ENCODE data around the gene SYT4. TPM values are rescaled to one million over a fixed set of nuclear protein-coding genes. Genes with fewer than 3 reads are reported as not detected.
"Not testable (repeated sequence)": the region's sequence is repeated elsewhere in the genome, so short reads cannot be mapped to it uniquely, and the experiment has no call there.

Gene SYT4, protein sequence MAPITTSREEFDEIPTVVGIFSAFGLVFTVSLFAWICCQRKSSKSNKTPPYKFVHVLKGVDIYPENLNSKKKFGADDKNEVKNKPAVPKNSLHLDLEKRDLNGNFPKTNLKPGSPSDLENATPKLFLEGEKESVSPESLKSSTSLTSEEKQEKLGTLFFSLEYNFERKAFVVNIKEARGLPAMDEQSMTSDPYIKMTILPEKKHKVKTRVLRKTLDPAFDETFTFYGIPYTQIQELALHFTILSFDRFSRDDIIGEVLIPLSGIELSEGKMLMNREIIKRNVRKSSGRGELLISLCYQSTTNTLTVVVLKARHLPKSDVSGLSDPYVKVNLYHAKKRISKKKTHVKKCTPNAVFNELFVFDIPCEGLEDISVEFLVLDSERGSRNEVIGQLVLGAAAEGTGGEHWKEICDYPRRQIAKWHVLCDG
- not detected for total RNA-seq

DNA sequence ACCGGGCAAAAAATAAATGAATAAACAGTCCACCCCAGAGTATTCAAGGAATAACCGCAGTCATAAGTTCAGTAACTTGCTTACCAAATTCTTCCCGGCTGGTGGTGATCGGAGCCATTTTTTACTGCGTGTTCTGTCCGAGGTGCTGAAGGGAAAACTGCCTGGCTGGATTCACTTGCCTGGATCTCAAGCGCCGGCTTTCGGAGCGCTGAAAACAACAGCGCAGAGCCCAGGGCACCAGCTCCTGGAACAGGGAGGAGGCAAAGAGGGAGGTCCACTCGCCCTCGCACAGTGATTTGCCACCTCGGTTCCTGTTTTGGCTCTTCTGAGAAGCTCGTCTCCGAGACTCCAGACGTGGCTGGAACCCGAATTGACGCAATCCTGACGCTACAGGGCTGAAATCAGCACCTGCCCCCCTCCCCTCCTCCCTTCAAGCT lies at the start of gene SYT4:
Gene SYT4 (minus strand): TSS at position 327 of the 437 bp plus-strand sequence. CDS start 209 bp downstream, at position 118.
- H3K4me1 Mint-ChIP-seq (ENCODE audit: low read depth) = no peaks in the 10 kb centered on the region
- H3K36me3 Mint-ChIP-seq (ENCODE audit: insufficient read depth) = no peaks in the 10 kb centered on the region
- peaks cover 6% of the 10 kb centered on the region for H3K27me3 Mint-ChIP-seq (ENCODE audit: low read depth)
- H3K4me3 Mint-ChIP-seq = no peak within 1 kb of the TSS
- DNase-seq (no peak), ATAC-seq (no peak)
- no peaks in the 10 kb centered on the region for H3K9me3 Mint-ChIP-seq

DNA sequence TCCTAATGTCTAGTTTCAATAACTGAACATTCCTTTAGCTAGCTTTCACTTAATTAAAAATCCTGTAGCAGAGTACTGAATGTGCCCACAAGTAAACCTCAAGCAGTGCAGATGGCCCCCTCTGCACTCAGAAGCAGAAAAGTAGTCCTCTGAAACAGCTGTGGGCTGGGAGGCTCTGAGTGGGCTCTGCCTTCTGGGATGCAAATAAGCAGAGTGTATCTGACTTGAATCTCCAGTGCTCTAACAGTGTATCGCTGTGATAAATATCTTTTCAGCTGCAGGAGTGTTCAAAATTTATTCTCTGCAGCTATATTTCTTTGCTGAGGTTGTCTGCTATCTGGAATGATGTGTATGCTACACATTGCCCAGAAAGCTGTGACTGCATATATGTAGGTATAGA lies 44.8 kb upstream of the SYT4 start:
- Mint-ChIP-seq H3K9me3 (no peaks in the 10 kb centered on the region), H3K36me3 (ENCODE audit: insufficient read depth) (no peaks in the 10 kb centered on the region), H3K4me1 (ENCODE audit: low read depth) (no peaks in the 10 kb centered on the region), H3K27me3 (ENCODE audit: low read depth) (no peaks in the 10 kb centered on the region), H3K4me3 (no peak overlapping the region)
- DNase-seq (no peak), ATAC-seq (no peak)

DNA sequence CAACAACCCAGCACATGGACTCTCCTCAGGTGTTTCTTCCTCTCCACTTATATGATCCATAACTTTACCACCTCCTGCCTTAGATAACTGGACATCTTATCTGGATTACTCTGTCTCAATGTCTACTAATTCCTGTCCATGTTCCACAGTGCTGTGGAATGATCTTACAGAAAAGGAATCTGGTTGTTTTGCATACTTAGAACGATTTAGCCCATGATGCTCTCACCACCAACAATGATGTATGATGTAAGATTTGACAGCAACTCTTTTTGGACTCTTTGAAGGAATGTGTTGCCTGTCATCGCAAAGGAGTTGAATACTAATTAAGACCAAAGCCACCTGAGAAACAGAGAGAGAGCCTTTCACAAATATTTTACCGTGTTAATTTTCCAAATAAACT lies 37.7 kb upstream of the SYT4 start:
- ATAC-seq (no peak), DNase-seq (no peak)
- Mint-ChIP-seq H3K9me3 (no peaks in the 10 kb centered on the region), H3K4me3 (no peak overlapping the region), H3K4me1 (ENCODE audit: low read depth) (no peaks in the 10 kb centered on the region), H3K36me3 (ENCODE audit: insufficient read depth) (no peaks in the 10 kb centered on the region), H3K27me3 (ENCODE audit: low read depth) (no peaks in the 10 kb centered on the region)

DNA sequence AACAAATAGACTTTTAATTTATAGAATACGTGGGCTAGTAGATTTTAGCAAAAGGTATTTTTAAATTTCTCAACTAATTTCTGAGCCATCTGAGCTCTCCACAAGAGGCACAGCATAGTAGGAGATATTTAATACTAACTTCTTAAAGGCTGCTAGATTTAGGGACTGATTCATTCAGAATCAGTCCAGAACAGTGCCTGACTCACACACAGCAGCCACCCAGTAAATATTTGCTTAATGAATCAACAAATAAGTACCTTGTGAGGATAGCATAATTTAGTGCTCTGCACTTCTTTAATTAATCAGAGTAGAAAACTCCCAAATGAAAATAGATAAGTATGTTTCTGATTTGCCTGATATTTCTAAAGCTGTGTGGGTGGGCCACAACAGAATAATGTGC lies 35.6 kb upstream of the SYT4 start:
- no peaks in the 10 kb centered on the region for H3K27me3 Mint-ChIP-seq (ENCODE audit: low read depth)
- H3K4me1 Mint-ChIP-seq (ENCODE audit: low read depth) = no peaks in the 10 kb centered on the region
- DNase-seq (no peak), ATAC-seq (no peak)
- H3K4me3 Mint-ChIP-seq = no peak overlapping the region
- H3K36me3 Mint-ChIP-seq (ENCODE audit: insufficient read depth) = no peaks in the 10 kb centered on the region
- H3K9me3 Mint-ChIP-seq = no peaks in the 10 kb centered on the region

DNA sequence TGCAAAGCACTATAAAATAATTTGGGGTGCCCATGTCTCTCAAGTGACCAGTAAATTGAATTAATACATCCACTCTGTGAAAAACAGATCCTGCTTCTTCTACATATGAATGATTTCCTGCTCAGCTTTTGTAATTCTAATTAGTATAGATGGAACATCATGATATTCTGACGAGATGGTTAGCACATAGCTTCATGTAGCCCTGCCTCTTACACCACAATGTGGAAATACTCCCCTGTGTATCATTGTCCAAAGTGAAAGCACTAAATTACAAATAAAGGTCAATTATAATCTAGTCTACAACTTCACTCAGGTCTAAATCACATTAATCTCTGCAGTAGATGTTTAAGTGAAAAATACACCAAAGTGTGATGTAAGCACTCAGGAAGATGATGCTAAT lies 32.9 kb upstream of the SYT4 start:
- H3K27me3 Mint-ChIP-seq (ENCODE audit: low read depth) = no peaks in the 10 kb centered on the region
- ATAC-seq (no peak), DNase-seq (no peak)
- no peaks in the 10 kb centered on the region for H3K4me1 Mint-ChIP-seq (ENCODE audit: low read depth)
- H3K4me3 Mint-ChIP-seq = no peak overlapping the region
- no peaks in the 10 kb centered on the region for H3K36me3 Mint-ChIP-seq (ENCODE audit: insufficient read depth)
- H3K9me3 Mint-ChIP-seq = peaks cover 3% of the 10 kb centered on the region

DNA sequence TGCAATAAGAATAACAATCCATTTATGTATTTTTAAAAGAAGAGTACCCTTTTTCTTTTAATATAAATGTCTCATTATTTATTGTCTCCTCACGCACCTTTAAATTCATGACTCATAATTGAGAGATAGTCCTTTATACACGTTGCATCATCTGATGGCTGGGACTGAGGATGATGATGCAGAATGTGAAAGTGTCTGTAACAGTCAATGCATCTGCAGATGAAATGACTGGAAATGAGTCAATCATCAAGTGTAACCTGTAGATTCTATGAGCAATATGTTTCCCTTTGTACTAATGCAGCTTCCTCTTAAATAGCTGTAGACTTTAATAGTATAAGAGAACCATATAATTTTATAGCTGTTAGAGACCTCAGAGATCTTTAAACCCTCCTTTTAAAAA lies 26.1 kb upstream of the SYT4 start:
- no peaks in the 10 kb centered on the region for H3K4me1 Mint-ChIP-seq (ENCODE audit: low read depth)
- no peaks in the 10 kb centered on the region for H3K36me3 Mint-ChIP-seq (ENCODE audit: insufficient read depth)
- no peak for ATAC-seq
- H3K4me3 Mint-ChIP-seq = no peak overlapping the region
- no peak for DNase-seq
- H3K27me3 Mint-ChIP-seq (ENCODE audit: low read depth) = no peaks in the 10 kb centered on the region
- H3K9me3 Mint-ChIP-seq = peaks cover 3% of the 10 kb centered on the region

DNA sequence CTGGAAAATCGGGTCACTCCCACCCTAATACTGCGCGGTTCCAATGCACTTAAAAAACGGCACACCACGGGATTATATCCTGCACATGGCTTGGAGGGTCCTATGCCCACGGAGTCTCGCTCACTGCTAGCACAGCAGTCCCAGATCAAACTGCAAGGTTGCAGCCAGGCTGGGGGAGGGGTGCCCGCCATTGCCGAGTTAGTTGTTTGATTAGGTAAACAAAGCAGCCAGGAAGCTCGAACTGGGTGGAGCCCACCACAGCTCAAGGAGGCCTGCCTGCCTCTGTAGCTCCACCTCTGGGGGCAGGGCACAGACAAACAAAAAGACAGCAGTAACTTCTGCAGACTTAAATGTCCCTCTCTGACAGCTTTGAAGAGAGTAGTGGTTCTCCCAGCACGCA lies 8.9 kb upstream of the SYT4 start:
- not testable (repeated sequence) for ATAC-seq; H3K9me3 Mint-ChIP-seq; DNase-seq; H3K4me1 Mint-ChIP-seq (ENCODE audit: low read depth); H3K27me3 Mint-ChIP-seq (ENCODE audit: low read depth); H3K36me3 Mint-ChIP-seq (ENCODE audit: insufficient read depth); H3K4me3 Mint-ChIP-seq

DNA sequence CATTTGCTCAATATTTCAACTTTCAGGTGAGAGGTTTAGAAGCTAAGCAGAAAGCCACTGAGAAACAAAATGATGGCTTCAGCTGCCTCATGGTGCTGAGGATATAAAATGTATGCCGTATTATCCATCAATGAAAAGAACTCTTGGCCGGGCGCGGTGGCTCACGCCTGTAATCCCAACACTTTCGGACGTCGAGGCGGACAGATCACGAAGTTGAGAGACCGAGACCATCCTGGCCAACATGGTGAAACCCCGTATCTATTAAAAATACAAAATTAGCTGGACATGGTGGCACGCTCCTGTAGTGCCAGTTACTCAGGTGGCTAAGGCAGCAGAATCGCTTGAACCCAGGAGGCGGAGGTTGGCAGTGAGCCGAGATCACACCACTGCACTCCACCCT lies 6.0 kb upstream of the SYT4 start:
- Mint-ChIP-seq H3K4me3 (no peak overlapping the region), H3K36me3 (ENCODE audit: insufficient read depth) (no peaks in the 10 kb centered on the region), H3K9me3 (peaks cover 7% of the 10 kb centered on the region), H3K27me3 (ENCODE audit: low read depth) (no peaks in the 10 kb centered on the region), H3K4me1 (ENCODE audit: low read depth) (no peaks in the 10 kb centered on the region)
- ATAC-seq (no peak), DNase-seq (no peak)

DNA sequence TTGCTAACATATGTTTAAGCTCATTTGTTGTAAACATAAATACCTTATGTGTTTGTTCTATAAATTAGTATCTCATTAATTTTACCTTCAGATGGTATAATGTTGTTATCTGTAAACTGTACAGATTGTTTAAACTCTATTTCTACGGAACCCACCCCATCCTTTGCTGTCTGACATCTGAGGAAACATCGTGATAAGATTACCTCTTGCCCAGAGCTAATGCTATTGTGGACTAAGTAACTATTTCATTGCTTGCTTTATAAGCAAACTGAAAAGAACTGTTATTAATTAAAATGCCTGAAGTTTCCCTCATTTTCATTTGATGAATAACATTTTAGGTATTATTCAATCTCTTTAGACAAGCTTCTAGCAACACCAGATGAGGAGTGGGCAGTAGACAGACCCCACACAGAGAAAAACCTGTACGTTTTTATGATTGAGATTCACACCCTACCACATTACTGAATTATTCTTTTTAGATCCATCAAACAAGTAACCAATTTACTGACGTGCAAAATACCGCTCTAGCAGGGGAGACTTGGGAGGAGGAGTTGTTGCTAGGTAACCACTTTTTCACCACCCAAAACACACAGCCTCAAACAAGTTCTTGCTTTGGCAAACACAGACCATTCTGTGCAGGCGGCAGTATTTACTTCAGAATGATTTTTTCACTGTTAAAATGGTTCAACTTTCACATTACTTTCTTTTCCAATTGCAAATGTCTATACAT lies 1.9 kb upstream of the SYT4 start:
- ATAC-seq = no peak
- no peak overlapping the region for H3K4me3 Mint-ChIP-seq

DNA sequence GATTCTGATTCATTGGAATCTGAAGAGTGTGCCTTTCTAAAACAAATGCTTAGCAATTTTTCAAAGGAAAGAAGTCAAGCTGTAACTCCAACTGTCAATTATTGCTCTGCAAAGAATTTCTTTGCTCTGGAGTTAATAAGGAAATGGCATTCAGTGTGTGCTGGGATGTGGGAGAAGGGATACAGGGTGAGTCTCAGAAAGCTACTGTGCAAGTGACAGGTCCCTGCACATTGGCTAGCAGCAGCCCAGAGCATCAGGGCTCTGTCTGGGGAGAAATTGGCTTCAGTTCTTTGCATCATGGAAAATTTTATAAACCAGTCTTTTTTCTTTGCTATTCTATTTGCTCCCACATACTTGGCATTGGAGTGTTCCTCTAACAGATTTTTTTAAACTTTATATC lies 1.1 kb upstream of the SYT4 start:
- Mint-ChIP-seq H3K36me3 (ENCODE audit: insufficient read depth) (no peaks in the 10 kb centered on the region), H3K9me3 (peaks cover 7% of the 10 kb centered on the region), H3K27me3 (ENCODE audit: low read depth) (peaks cover 6% of the 10 kb centered on the region), H3K4me3 (no peak overlapping the region), H3K4me1 (ENCODE audit: low read depth) (no peaks in the 10 kb centered on the region)
- no peak for DNase-seq
- ATAC-seq = no peak

More for the DNA sequence above, 1.9 kb upstream of the SYT4 start:
- H3K4me1 Mint-ChIP-seq (ENCODE audit: low read depth) = no peaks in the 10 kb centered on the region
- no peak for DNase-seq
- peaks cover 7% of the 10 kb centered on the region for H3K9me3 Mint-ChIP-seq
- H3K36me3 Mint-ChIP-seq (ENCODE audit: insufficient read depth) = no peaks in the 10 kb centered on the region
- peaks cover 6% of the 10 kb centered on the region for H3K27me3 Mint-ChIP-seq (ENCODE audit: low read depth)

DNA sequence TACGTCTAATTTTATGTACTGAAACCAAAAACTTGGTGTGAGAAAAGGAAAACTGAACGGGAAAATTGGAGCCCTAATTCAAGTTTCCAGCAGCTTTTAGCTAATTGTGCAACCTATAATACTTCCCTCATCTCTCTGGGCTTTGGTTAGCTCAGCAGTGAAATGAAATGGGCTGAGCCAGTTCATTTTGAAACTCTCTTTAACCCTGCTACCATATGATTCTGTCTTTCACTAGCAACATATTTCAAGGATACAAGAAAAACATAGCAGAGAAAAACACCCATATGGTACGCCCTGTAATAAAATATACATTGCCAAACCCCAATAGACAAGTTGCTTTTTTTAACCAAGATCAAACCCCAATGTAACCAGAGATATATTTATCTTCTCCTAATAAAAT lies 799 bp downstream of the SYT4 start:
- DNase-seq = no peak
- no peaks in the 10 kb centered on the region for H3K4me1 Mint-ChIP-seq (ENCODE audit: low read depth)
- no peaks in the 10 kb centered on the region for H3K36me3 Mint-ChIP-seq (ENCODE audit: insufficient read depth)
- no peaks in the 10 kb centered on the region for H3K9me3 Mint-ChIP-seq
- no peak for ATAC-seq
- H3K4me3 Mint-ChIP-seq = no peak overlapping the region
- peaks cover 6% of the 10 kb centered on the region for H3K27me3 Mint-ChIP-seq (ENCODE audit: low read depth)

DNA sequence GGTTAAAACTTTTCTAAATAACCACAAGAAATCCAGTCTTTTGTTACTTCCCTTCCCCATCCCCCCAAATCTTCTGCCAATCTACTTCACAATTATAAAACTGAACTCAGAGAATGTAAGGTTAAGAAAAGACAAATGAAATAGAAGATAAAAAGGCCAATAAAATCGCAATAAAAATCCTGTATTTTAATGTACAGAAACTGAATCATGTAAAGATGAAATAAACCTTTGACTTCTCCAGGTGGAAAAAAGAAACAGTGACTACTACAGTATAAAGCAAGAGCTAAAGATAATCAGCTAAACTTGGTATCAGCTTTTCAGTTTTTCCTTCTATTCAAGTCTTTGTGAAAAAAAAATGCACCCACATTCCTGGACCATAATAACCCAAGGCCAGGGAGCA lies 1.7 kb downstream of the SYT4 start:
- DNase-seq (no peak), ATAC-seq (no peak)
- Mint-ChIP-seq H3K27me3 (ENCODE audit: low read depth) (peaks cover 7% of the 10 kb centered on the region), H3K36me3 (ENCODE audit: insufficient read depth) (no peaks in the 10 kb centered on the region), H3K4me1 (ENCODE audit: low read depth) (no peaks in the 10 kb centered on the region), H3K9me3 (no peaks in the 10 kb centered on the region), H3K4me3 (no peak overlapping the region)

DNA sequence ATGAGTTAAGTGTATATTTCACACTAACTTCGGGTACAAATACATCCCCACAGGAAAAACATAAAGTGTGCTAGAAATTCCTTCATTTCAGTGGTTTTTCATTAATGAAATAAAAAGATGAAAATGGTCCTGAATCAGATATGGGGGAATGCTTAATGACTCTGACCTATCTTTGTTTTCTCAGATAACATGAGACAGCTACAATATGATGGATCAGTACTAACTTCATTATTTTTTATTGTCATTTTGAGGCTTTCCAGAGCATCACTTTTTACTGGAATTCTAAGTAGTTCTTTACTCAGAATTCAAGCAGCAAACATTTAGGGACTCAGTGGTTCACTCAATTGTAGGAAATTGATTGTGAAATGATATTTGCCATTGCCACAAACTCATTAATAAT lies 2.8 kb downstream of the SYT4 start:
- no peak overlapping the region for H3K4me3 Mint-ChIP-seq
- peaks cover 7% of the 10 kb centered on the region for H3K27me3 Mint-ChIP-seq (ENCODE audit: low read depth)
- no peaks in the 10 kb centered on the region for H3K4me1 Mint-ChIP-seq (ENCODE audit: low read depth)
- H3K36me3 Mint-ChIP-seq (ENCODE audit: insufficient read depth) = no peaks in the 10 kb centered on the region
- no peak for DNase-seq
- no peaks in the 10 kb centered on the region for H3K9me3 Mint-ChIP-seq
- ATAC-seq = no peak

DNA sequence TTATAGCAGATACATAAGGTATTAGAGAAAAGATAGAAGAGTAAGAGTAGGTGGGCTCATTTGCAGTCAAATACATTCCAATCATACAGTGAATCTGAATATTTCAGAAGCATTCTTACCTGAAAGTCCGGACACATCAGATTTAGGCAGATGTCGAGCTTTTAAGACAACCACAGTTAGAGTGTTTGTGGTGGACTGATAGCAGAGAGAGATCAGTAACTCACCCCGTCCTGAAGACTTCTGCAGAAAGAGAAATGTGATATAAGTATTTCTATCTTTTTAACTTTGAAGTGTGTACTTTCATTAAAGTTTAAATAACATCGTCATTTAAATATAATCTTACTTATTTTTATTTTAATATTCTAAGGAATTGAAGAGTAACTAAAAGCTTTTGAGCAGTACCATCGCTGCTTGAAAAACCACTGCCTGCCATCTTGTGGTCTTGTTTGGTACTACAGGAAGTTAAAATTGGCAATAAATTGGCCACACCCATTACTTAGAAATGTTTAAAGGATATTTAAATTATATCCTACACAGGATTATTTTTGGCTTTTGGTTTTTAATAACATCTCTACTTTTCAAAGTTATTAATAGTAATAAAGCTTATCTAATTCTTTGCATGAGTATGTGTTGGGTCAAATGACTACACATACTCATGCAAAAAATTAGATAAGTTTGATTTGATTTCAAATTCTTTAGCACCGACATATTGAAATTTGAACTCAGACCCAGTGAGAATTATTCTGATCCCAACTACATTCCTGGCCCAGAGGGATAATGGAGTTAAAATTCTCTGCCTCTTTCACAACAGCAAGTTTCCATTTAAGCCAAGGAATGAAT lies 5.5 kb downstream of the SYT4 start:
- no peaks in the 10 kb centered on the region for H3K4me1 Mint-ChIP-seq (ENCODE audit: low read depth)
- no peak for ATAC-seq
- no peaks in the 10 kb centered on the region for H3K36me3 Mint-ChIP-seq (ENCODE audit: insufficient read depth)
- no peaks in the 10 kb centered on the region for H3K9me3 Mint-ChIP-seq
- H3K27me3 Mint-ChIP-seq (ENCODE audit: low read depth) = peaks cover 2% of the 10 kb centered on the region
- DNase-seq = no peak
- no peak overlapping the region for H3K4me3 Mint-ChIP-seq
